RWPE1 (cell line): ENCODE data around the gene KLF7.

Experiments used
- CTCF ChIA-PET: fragments of 350-600 bp; sonication (Branson Sonifier 250); formaldehyde crosslinking; extraction: SDS; loops from one replicate; lab custom pipeline; 2021; lab: Yijun Ruan, JAX
- POLR2A ChIA-PET: fragments of 400-600 bp; formaldehyde crosslinking; extraction: SDS; loops from one replicate; lab custom pipeline; 2020; ENCODE audit warnings: antibody characterized with exemption; ENCODE audit not compliant: low non-redundant PET; lab: Yijun Ruan, JAX
- DNase-seq: peaks from one replicate; pipeline ENCODE4 v3.0.0; 2012; ENCODE audit warnings: low spot score
- H3K27ac ChIP-seq: fragments of 450-650 bp; 2 replicates; pipeline ENCODE4 v1.5.1; 2017
- TF ChIP-seq, protein P1 (sequence below): fragments of 450-650 bp; conservative IDR thresholded peaks from 2 replicates; pipeline ENCODE4 v1.5.1; 2017; ENCODE audit warnings: low read depth, mild to moderate bottlenecking

Gene KLF7

DNA sequence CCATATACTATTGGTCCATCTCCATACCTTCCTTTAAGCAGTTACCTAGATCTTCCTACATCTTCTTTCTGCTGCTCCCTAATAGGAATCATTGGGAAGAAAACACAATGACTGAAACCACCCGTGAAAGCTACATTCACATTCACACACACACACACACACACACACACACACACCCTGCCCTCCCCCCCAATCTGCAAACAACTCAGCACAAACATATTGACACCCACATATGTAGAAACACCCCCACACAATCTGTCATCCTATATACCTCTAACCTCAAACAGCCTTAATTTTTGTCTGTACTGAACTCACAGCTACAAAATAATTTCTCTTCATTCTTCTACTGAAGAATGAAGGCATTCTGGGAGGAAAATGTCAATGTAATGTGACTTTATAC, 63.8 kb downstream of the KLF7 start:
- no peak overlapping the region for H3K27ac ChIP-seq
- ChIA-PET CTCF (no interaction called here), POLR2A (no interaction called here)
- TF ChIP-seq, protein P1, sequence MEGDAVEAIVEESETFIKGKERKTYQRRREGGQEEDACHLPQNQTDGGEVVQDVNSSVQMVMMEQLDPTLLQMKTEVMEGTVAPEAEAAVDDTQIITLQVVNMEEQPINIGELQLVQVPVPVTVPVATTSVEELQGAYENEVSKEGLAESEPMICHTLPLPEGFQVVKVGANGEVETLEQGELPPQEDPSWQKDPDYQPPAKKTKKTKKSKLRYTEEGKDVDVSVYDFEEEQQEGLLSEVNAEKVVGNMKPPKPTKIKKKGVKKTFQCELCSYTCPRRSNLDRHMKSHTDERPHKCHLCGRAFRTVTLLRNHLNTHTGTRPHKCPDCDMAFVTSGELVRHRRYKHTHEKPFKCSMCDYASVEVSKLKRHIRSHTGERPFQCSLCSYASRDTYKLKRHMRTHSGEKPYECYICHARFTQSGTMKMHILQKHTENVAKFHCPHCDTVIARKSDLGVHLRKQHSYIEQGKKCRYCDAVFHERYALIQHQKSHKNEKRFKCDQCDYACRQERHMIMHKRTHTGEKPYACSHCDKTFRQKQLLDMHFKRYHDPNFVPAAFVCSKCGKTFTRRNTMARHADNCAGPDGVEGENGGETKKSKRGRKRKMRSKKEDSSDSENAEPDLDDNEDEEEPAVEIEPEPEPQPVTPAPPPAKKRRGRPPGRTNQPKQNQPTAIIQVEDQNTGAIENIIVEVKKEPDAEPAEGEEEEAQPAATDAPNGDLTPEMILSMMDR, result no peak
- DNase-seq, result no peak

GRCh38 chr2:207097278-207097677, 68.5 kb downstream of the KLF7 start:
- TF ChIP-seq, protein P1, result no peak
- ChIA-PET CTCF (interaction anchor here (0.6 kb wide), 1 partner anchor 854 kb away, joined by 4 read pairs; no protein-coding TSS in a partner anchor), POLR2A (no interaction called here)
- no peak overlapping the region for H3K27ac ChIP-seq
- no peak for DNase-seq

DNA sequence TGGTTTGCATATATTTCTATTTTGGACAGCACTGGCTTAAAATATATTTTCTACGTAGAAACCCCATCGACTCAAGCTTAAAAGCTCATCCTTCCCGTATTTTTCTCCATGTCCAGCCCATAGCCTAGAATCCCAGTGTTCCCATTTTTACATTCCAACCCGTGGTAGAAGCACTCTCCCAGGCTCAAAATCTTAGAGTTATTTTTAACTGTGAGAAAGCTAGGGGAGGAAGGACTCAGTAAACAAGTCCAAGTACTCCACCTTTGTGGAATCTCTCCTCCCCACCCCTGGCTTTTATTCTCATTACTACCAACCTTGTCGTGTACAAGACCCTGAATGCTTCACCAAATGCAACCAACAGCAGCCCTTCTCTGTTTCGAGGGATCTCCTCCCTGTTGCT, 69.8 kb downstream of the KLF7 start:
- TF ChIP-seq, protein P1, result no peak
- ChIA-PET CTCF (no interaction called here), POLR2A (no interaction called here)
- no peak for DNase-seq
- no peak overlapping the region for H3K27ac ChIP-seq

DNA sequence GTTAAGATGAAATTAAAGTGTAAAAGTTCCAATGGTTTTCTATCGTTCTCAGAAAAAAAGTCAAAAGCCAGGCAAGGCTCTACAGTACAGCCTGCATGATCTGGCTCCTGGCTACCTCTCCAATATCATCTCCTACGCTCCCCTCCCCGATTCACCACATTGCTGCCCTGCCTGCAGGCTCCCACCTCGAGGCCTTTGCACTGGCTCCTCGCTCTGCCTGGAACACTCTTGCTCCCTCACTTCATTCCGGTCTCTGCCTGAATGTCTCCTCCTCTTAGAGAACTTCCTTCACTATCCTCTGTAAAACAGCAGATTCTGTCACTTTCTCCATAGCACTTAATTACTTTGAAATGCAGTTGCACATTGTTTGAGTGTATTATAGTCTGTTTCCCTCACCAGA, 72.5 kb downstream of the KLF7 start:
- ChIA-PET POLR2A (no interaction called here), CTCF (no interaction called here)
- TF ChIP-seq, protein P1, result no peak
- DNase-seq, result no peak
- no peak overlapping the region for H3K27ac ChIP-seq

DNA sequence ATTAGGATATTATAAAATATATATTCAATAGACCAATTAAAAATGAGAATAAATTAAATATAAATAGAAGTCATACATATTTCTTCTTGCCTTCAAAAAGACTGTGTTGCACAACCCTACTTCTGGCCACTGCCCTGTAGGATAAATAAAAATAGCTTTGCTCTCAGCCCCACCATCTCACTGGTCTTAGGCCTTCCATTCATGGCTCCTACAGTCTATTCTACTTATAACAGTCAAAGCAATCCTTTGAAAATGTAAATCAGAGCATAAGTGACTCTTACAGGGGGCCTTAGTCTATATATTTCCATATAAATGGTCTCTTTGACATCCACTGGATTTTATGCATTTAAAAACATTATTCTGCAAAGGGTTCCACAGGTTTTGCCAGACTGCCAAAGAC, 72.9 kb downstream of the KLF7 start:
- CTCF ChIA-PET, result no interaction called here
- POLR2A ChIA-PET, result no interaction called here
- no peak overlapping the region for H3K27ac ChIP-seq
- TF ChIP-seq, protein P1, result no peak
- no peak for DNase-seq

DNA sequence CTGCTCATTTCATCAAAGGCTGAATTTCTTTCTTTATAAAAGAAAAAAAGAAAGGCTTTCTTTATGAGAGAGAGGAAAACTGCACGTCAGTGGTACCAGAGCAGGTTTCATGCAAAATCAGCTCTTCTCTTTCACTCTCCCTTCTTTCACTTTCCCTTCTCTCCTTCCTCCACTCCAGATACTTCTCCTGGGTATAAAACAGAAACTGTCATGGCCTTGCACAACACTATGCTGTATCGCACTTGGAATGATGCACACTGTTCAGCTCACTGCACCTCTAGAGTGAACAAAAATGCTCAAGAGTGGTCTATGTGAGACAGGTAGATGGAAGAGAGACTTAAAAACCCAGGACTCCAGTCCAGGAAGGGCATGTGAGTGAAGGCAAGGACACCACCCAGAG, 73.8 kb downstream of the KLF7 start:
- no peak overlapping the region for H3K27ac ChIP-seq
- CTCF ChIA-PET, result no interaction called here
- POLR2A ChIA-PET, result no interaction called here
- TF ChIP-seq, protein P1, result no peak
- DNase-seq, result no peak

GRCh38 chr2:207091176-207091575, 74.6 kb downstream of the KLF7 start:
- H3K27ac ChIP-seq, result no peak overlapping the region
- DNase-seq, result no peak
- ChIA-PET CTCF (no interaction called here), POLR2A (no interaction called here)
- TF ChIP-seq, protein P1, result no peak
